GM18861 (cell line): ENCODE measurements around the gene TAGLN.

Experiments
- ATAC-seq: cut with Tn5 transposase; IDR thresholded peaks from one replicate; pipeline ENCODE4 v1.9.1; 2021; ENCODE audit not compliant: unreplicated experiment

The TAGLN gene

DNA sequence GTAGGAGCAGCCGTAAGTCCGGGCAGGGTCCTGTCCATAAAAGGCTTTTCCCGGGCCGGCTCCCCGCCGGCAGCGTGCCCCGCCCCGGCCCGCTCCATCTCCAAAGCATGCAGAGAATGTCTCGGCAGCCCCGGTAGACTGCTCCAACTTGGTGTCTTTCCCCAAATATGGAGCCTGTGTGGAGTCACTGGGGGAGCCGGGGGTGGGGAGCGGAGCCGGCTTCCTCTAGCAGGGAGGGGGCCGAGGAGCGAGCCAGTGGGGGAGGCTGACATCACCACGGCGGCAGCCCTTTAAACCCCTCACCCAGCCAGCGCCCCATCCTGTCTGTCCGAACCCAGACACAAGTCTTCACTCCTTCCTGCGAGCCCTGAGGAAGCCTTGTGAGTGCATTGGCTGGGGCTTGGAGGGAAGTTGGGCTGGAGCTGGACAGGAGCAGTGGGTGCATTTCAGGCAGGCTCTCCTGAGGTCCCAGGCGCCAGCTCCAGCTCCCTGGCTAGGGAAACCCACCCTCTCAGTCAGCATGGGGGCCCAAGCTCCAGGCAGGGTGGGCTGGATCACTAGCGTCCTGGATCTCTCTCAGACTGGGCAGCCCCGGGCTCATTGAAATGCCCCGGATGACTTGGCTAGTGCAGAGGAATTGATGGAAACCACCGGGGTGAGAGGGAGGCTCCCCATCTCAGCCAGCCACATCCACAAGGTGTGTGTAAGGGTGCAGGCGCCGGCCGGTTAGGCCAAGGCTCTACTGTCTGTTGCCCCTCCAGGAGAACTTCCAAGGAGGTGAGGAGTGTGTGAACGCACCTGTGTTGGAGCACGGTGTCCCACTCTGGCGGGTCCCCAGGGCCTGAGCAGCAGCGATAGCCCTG is at the start of gene TAGLN:
TSS of gene TAGLN (plus strand) at position 318 of the 863 bp plus-strand sequence. CDS start 3,644 bp downstream, outside the sequence.
- no peak for ATAC-seq

DNA sequence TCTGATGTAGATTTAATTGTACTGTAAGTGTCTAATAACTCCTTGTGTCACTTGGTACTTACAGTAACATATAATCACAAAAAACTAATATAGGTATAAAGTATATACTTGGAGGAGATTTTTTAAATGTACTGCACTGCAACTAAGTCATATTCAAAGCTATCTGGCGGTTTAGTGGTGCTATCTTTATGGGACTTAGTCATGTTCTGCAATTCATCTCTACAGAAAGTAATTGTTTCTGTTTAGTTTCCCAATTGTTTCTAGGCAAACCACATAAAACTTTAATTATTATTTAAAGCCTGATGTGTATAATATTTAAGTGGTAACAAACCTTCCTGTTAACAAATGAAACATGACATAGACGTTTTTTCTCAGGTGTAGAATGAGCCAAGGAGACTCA is 47.1 kb upstream of the TAGLN start:
- ATAC-seq, result no peak

DNA sequence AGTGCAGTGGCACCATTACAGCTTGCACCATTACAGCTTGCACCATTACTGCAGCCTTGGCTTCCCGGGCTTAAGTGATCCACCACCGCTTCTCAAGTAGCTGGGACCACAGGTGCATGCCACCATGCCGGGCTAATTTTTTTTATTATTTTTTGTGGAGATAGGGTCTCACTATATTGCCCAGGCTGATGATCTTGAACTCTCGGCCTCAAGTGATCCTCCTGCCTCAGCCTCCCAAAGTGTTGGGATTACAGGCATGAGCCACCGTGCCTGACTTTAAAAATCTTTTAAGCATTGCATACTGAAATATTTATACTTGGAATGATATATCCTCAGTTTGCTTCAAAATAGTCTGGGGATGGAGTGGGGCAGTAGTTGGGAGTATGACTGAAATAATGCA is 44.7 kb upstream of the TAGLN start:
- no peak for ATAC-seq

DNA sequence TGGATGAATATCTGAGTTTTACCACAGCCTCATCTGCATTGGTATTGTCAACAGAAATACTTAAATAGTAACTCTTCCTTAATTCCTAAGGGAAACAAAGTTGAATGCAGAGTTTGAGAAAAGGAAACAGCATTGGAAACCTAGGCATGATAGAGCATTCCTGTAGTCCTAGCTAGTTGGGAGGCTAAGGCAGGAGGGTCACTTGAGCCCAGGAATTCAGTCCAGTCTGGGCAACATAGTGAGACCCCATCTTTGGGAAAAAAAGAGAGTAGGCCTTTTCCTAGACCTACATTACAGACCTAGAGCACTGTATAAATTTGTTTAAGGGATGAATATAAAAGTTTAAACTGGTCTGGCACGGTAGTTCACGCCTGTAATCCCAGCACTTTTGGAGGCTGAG is 41.7 kb upstream of the TAGLN start:
- ATAC-seq, result no peak

DNA sequence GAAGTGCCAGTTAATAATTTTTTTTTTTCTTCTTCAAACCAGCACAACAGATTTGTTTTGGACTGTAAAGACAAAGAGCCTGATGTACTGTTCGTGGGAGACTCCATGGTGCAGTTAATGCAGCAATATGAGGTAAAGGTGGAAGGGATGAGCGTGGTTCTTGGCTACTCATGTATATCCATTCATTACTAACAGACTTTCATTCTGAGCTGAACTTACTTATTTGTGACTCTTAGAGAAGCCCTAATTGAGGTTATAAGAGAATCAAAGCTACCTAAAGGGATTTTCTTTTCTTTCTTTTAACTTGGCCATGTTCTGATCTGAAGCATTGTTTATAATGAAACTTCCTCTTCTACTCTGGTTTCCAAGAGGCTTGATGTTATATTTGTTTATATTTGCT is 39.3 kb upstream of the TAGLN start:
- ATAC-seq, result no peak

DNA sequence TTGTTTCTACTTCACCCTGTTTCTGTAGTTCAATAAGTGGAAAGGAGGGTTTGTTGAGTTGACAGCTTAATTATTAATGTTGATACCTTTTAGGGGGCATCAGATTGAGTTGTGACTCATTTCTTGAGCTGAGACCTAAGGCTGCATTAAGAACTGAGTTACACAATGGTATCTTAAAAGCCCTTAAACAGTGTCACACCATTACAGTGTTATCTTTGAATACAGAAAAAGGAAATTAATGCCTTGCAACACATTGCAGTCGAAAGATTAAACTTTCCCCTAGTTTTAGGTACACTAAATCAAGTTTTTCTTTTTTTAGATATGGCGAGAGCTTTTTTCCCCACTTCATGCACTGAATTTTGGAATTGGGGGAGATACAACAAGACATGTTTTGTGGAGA is 38.3 kb upstream of the TAGLN start:
- ATAC-seq, result peak; percentile 75

DNA sequence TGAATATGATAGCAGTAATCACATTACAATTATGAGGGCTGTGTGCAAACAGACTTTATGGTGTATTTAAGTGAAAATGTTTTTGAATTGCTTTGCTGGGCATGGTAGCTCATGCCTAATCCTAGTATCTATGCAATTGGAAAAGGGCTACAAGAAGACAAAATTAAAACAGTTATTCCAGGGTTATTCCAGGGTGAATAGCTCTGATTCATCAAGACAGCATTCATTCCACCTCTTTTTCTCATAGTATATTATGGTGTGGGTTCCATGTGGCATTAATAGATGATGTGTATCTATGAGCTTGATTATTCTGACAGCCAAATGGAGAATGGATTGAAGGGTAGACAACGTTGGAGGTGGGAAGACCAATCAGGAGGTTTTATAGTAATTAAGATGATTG is 32.7 kb upstream of the TAGLN start:
- ATAC-seq, result no peak

DNA sequence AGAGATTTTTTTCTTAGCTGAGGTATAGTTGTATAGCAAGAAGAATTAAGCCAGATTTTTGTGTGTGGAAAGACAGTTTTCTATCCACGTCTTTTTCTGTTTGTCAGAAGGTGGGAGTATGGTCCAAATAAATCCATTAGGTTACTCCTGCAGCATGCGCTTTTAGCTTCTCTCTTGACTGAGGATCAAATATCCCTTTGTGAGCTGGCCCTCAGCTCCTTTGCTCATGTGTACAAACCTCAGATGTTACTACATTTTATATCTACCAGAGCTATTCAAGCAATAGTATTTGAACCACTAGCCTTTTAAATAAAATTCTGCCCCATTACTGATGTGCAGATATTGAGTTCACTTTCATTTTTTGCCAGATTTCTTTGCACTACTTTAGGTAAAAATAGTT is 29.4 kb upstream of the TAGLN start:
- no peak for ATAC-seq

DNA sequence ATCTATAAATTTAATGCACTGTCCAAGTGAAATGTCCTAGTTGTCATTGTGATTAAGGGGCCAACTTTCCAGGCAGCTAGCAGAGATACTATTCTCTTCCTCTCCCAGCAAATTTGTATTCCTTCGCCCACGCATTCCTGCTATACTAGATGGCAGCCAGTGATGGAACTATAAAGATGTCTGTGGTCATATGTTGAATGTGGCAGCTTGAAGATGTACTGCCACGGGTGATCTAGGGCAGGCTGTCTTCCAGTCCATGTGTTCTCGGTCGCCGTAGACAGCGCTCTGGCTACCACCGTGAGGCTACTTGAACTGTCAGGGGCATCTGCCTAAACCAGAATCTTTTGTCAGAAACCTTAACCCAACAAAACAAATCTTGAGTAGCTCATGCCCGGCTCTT is 29.0 kb upstream of the TAGLN start:
- ATAC-seq, result no peak

DNA sequence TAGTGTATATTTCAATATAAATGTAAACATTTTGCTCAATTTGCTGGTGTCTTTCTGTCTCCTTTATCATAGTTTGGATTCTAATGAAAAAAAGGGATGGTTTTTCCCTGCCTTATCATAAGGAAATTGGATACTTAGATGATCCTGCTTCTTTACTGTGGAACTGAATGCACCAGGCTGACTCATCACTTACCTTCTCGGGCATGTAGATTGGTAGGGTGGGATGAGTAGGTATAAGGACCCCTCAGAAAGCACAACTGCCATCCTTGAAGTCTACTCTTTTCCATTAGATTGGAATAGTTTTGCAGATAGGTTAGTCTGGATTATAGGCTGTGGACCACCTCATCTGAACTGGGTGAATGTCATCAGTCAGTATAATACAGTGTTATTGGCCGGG is 28.2 kb upstream of the TAGLN start:
- no peak for ATAC-seq

DNA sequence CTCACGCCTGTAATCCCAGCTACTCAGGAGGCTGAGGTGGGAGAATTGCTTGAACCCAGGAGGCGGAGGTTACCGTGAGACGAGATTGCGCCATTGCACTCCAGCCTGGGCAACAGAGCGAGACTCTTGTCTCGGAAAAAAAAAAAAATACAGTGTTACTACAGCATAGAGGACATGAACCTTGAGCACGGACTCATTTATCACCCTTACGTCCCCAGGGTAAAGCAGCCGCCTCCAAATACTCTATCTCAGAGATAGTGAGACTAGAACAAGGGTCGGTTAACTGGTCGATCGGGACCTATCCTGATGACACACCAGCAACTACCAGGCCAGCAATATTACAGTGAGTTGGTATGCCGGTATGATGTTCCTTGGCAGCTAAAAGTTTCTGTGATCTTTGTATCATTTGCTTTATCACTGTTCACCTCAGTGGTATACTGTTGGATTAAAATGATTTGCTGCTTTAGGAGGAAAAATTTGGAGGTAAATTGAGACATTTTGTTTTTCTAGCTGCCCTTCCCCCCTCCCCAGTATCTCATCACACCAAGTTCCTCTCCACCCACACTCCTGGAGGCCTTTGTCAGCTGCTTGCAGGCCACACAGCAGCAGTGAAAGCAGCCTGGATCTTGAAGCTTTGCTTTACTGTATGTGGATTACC is 27.6 kb upstream of the TAGLN start:
- no peak for ATAC-seq

DNA sequence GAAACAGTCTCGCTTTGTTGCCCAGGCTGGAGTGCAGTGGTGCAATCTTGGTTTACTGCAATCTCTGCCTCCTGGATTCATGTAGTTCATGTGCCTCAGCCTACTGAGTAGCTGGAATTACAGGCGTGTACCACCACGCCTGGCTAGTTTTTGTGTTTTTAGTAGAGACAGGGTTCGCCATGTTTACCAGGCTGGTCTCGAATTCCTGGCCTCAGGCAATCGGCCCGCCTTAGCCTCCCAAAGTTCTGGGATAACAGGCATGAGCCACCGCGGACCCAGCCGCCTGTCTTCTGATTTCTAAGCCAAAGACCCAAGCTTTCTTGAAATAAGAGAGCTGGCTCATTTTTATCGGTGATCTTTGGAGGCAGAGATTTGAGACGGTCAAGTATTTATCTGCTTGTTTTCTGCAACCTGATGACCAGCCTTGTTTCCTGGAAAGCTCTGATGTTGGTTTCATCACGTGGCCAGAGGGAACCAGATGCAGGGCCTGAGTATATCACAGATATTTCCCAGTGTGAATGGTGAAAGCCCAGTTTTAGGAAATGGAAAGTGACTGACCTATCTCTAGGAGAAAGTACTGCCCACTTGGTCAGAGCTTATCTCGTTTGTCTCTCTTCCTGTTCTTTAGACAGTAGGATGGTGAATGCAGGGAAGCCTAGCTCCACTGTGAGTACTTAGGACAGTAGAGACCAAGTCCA is 26.3 kb upstream of the TAGLN start:
- ATAC-seq, result no peak

DNA sequence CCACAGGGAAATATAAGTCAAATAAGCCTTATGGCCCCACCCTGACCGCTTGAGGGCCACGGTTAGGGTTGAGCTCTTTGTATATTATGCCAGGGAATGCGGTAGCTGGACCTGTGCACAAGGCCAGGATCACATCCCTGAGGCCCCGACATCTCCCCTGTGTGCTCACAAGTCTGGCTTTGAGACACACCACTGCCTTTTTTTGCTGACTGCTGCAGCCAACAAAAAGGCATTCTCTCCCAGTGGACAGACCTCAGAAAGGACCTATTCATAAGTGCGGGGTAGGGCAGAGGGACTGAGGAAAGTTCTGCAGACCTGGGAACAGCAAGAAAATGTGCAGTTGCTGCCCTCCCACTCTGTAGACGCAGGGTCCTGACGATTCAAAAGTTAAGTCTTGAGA is 24.1 kb upstream of the TAGLN start:
- ATAC-seq, result no peak

DNA sequence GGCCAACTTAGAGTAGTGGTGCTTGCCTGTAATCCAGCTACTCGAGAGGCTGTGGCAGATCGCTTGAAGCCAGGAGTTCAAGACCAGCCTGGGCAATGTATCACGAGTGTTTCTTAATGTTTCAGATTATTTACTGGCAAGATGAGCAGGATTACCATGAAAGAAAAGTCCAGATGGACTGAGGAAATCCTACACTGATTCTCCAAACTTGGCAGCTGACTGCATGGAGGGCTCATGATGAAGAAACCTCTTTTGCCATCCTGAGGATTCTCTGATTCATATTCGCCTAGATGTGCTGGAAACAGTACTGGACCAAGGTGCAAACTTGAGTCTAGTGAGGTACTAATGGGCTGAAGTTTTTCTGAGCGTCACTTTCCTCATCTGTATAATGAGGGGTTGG is 23.4 kb upstream of the TAGLN start:
- ATAC-seq, result no peak

DNA sequence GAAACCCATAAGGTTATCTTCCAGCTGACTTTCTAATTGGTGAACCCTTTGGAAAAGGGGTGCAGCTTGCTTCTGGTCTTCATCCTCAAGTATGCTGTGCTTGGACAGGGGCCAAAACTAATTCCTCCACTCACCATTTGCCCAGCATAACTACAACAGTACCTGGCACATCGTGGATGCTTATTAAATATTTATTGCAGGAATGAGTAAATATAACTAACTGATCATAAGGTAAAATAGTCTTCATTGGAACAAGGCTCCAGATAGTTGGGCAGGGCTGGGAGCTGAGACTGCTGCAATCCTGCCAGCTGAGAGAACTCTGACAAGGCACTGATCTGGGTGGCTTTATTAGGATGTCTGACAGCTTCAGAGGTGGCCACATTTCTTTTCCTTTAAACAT is 23.0 kb upstream of the TAGLN start:
- no peak for ATAC-seq

DNA sequence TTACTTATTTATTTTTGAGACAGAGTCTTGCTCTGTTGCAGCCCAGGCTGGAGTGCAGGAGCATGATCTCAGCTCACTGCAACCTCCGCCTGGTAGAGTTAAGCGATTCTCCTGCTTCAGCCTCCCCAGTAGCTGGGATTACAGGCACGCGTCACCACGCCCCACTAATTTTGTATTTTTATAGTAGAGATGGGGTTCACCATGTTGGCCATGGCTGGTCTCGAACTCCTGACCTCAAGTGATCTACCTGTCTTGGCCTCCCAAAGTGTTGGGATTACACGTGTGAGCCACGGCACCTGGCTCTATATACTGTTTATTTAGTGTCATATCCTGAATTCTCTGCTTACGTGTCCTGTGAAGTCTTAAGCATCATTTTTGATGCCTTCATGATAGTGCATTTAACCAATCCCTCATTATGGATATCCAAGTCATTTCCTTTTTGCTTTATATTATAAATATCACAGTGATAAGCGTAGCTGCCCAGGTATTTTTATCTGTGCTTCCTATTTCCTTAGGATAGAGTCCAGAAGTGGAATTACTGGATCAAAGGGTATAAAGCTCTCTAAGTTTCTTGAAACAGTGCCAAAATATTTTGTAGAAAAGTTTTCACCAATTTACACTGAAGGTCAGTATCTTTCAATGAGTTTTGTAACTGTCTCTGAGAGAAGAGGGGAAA is 21.5 kb upstream of the TAGLN start:
- no peak for ATAC-seq

DNA sequence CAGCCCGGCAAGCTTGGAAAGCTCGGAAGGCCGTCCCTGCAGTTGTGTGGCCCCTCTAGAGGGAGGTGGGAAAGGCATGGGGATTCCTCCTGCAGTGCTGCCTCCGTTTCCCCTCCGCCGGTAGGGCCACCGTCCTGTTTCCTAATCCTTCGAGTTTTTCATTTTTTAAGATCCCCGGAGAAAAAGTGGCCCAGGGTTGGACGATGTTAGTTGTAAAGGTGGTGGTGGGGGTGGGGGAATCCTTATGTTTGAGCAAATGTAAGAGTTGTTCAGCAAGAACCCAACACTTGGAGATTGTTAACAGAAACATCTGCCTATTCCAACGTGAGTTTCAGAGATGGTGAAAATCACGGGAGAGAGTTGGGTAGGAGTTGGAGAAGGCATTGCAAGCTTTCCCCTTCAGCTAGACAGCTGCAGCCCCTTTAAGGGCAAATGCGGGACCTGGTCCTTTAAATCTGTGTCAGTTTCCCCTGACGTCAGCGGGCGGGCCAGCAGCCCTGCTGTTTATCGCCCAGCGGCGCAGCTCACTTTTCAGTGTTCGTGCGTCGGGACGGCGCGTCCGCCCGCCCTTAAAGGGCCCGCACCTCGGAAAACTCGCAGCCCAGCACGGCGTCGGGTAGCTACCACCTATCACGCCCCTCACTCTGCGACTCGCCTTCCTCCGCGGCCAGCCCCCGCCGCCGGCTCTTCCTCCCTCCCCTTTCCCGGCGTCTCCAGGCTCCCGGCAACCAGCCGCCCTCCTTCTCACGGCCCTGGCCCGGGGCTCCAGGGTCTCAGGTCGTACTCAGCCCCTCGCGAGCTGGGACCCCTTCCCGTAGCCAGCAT is 20.7 kb upstream of the TAGLN start, which contains the start of gene SIDT2:
TSS of gene SIDT2 (plus strand) at position 534 of the 825 bp plus-strand sequence. CDS start 521 bp downstream, outside the sequence.
- ATAC-seq, result peak; percentile 91

DNA sequence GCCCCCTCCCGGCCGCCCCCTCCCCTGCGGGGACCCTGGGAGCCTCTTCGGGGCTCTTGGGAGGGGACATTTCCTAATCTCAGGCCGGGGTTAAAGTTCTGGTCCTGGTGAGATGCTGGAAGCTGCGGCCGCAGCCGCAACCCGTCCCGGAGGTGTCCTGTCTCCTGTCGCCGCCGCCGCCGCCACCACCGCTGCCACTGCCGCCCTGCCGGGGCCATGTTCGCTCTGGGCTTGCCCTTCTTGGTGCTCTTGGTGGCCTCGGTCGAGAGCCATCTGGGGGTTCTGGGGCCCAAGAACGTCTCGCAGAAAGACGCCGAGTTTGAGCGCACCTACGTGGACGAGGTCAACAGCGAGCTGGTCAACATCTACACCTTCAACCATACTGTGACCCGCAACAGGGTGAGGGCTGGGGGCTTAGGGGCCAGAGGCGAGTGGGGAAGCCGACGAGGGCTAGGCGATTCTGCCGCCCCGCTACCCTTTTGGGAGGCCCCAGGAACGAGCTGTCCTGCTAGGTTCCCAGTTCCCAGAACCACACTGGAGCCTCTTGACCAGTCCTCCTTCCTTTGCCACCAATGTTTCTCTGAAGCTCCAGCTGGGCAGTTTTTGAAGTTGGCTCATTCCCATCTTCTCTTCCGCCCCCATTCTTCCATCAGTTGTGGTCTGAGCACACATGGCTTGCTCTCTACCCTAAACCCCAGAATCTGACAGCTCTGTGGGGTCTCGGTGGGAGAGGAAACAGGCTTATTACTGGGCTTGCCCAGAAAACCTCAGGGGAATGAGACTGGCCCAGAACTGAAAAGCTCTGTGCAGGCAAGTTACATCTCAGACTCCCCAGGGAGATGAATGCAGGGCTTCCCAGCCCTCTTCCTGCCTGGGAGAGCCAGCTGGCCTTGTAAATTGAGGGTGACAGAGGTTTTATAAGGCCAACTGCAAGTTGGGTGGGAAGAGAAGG is 19.8 kb upstream of the TAGLN start:
- peak; percentile 1 for ATAC-seq

DNA sequence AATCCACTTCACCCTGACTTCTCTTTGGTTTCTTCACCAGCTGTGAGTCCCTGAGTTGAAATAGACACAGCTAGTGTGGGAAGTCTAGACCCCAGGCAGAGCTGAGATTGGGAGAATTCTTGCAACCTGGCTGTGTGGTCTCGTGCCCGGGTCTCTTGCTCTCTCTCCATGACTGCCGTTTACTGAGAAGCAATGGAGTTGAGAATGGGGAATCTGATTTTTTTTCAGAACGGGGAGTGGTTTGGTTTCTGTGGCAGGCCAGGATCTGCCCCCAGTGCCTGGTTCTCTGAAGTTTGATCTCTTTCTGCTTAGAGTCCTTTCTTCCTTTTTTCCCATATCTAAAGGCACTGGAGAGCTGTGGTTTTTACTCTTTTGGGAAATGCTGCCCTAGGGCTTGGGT is 19.1 kb upstream of the TAGLN start:
- no peak for ATAC-seq
